ENCODE results near the gene GRB10.

DNA sequence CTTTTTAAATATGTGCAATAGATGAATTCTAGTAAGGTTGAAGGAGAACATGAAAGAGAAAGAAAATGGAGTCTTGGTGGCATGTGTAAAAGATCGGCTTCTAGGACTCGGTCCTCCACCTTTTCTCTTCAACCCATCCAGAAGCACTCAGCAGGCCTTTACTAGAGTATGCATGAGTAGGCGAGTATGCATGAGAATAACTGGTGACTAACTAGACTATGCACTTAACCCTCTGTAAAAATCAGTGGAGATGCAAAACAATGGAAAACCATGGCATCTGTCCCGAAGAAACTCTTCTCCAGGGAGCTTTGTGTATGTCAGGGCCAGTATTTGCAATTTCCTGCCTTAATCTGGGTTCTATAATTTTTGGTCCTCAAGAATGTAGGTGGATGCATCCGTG is 40.0 kb upstream of the GRB10 start:
- TF ChIP-seq POLR2AphosphoS5 (IDR thresholded peaks at IDR 0.05; ENCODE audit: low read depth, low read length) (no peak), POLR2A (IDR thresholded peaks at IDR 0.05; ENCODE audit: low read depth, low read length) (no peak)

All from GM12892 (cell line).